ENCODE measurements around the gene LCORL. TPM values are rescaled to one million over a fixed set of nuclear protein-coding genes. Genes with fewer than 3 reads are reported as not detected.

LCORL gene
- total RNA-seq, 4 donors from 2014 or later = 20.6 to 103 (median 64.1) TPM

GRCh38 chr4:17932041-17932440, 89.5 kb downstream of the LCORL start:
- no peak for DNase-seq
- Histone ChIP-seq H3K27ac (no peak overlapping the region), H3K9me3 (no peaks in the 10 kb centered on the region), H3K4me1 (no peaks in the 10 kb centered on the region), H3K36me3 (no peaks in the 10 kb centered on the region), H3K4me3 (no peak overlapping the region), H3K27me3 (no peaks in the 10 kb centered on the region)
- TF ChIP-seq CTCF (IDR thresholded peaks at IDR 0.05) (no peak), POLR2A (IDR thresholded peaks at IDR 0.05) (no peak)

GRCh38 chr4:17930256-17930655, 91.3 kb downstream of the LCORL start:
- no peaks in the 10 kb centered on the region for H3K27me3 ChIP-seq
- no peaks in the 10 kb centered on the region for H3K4me1 ChIP-seq
- no peak overlapping the region for H3K27ac ChIP-seq
- no peaks in the 10 kb centered on the region for H3K36me3 ChIP-seq
- H3K9me3 ChIP-seq = no peaks in the 10 kb centered on the region
- TF ChIP-seq POLR2A (IDR thresholded peaks at IDR 0.05) (no peak), CTCF (IDR thresholded peaks at IDR 0.05) (no peak)
- DNase-seq = no peak
- H3K4me3 ChIP-seq = no peak overlapping the region

GRCh38 chr4:17924189-17924588, 97.4 kb downstream of the LCORL start:
- no peak for DNase-seq
- no peaks in the 10 kb centered on the region for H3K27me3 ChIP-seq
- no peaks in the 10 kb centered on the region for H3K36me3 ChIP-seq
- H3K27ac ChIP-seq = no peak overlapping the region
- H3K9me3 ChIP-seq = no peaks in the 10 kb centered on the region
- H3K4me1 ChIP-seq = no peaks in the 10 kb centered on the region
- TF ChIP-seq CTCF (IDR thresholded peaks at IDR 0.05) = no peak
- TF ChIP-seq POLR2A (IDR thresholded peaks at IDR 0.05) = no peak
- no peak overlapping the region for H3K4me3 ChIP-seq

- Histone ChIP-seq H3K4me3 (no peak overlapping the region), H3K36me3 (no peaks in the 10 kb centered on the region), H3K27me3 (no peaks in the 10 kb centered on the region), H3K9me3 (no peaks in the 10 kb centered on the region), H3K4me1 (no peaks in the 10 kb centered on the region), H3K27ac (no peak overlapping the region)
- no peak for DNase-seq
- TF ChIP-seq CTCF (IDR thresholded peaks at IDR 0.05) = no peak
- TF ChIP-seq POLR2A (IDR thresholded peaks at IDR 0.05) = no peak
Measured at GRCh38 chr4:17921451-17921850, 100.1 kb downstream of the LCORL start.

- no peak for DNase-seq
- H3K27ac ChIP-seq = no peak overlapping the region
- TF ChIP-seq POLR2A (IDR thresholded peaks at IDR 0.05) (no peak), CTCF (IDR thresholded peaks at IDR 0.05) (no peak)
Measured at GRCh38 chr4:17920681-17921080, 100.9 kb downstream of the LCORL start.

GRCh38 chr4:17915439-17915838, 106.1 kb downstream of the LCORL start:
- no peak overlapping the region for H3K27ac ChIP-seq
- no peak for DNase-seq
- no peaks in the 10 kb centered on the region for H3K9me3 ChIP-seq
- no peak for TF ChIP-seq CTCF (IDR thresholded peaks at IDR 0.05)
- no peak for TF ChIP-seq POLR2A (IDR thresholded peaks at IDR 0.05)
- no peak overlapping the region for H3K4me3 ChIP-seq
- H3K27me3 ChIP-seq = no peaks in the 10 kb centered on the region
- H3K4me1 ChIP-seq = no peaks in the 10 kb centered on the region
- peaks cover 0 to 7% (median 0%) of the 10 kb centered on the region in 3 donors for H3K36me3 ChIP-seq

More at GRCh38 chr4:17920681-17921080, 100.9 kb downstream of the LCORL start:
- Histone ChIP-seq H3K4me1 (no peaks in the 10 kb centered on the region), H3K4me3 (no peak overlapping the region), H3K9me3 (no peaks in the 10 kb centered on the region), H3K36me3 (no peaks in the 10 kb centered on the region), H3K27me3 (no peaks in the 10 kb centered on the region)

Measured in Peyer's patch (tissue), 4 donors.